ENCODE data around the gene RCAN1. TPM values are rescaled to one million over a fixed set of nuclear protein-coding genes. Genes with fewer than 3 reads are reported as not detected.
A peak's percentile ranks its signal among the peaks of the same experiment; 100 is the strongest.

The RCAN1 gene
- total and polyA plus RNA-seq, 3 donors from 2014 or later = 16.7 to 21.9 (median 20.6) TPM

DNA sequence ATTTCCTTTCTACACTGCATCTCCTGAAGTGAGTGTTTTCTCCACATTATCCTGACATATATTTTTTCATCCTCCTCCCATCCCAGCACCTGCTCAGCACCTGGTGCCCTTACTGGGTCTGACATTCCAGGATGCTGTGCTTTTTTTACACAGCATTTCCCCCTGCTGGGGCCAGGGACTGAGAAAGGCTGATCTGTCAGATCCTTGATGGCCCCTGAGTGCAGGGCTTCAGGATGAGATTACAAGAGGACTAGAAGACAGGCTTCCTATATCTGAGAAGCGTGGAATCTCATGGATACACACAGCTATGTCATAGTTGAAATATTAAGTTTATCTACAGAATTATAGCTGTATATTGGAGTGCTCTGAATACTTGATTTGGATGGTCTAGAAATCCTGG lies 24.4 kb downstream of the RCAN1 start:
- no peak overlapping the region for H3K4me3 ChIP-seq
- H3K9me3 ChIP-seq = no peaks in the 10 kb centered on the region
- intact Hi-C loops (cut with DNase I; ENCODE audit: low total_unique reads) = no loop called here
- 88 to 100% methylated on average over 1 of the region's 1 CpG for WGBS, 2 donors
- no peak for DNase-seq
- no peaks in the 10 kb centered on the region for H3K36me3 ChIP-seq (ENCODE audit: low read depth, missing control alignments)
- H3K27me3 ChIP-seq = no peaks in the 10 kb centered on the region
- no peak overlapping the region for H3K27ac ChIP-seq
- H3K4me1 ChIP-seq = no peaks in the 10 kb centered on the region
- TF ChIP-seq, protein P1, sequence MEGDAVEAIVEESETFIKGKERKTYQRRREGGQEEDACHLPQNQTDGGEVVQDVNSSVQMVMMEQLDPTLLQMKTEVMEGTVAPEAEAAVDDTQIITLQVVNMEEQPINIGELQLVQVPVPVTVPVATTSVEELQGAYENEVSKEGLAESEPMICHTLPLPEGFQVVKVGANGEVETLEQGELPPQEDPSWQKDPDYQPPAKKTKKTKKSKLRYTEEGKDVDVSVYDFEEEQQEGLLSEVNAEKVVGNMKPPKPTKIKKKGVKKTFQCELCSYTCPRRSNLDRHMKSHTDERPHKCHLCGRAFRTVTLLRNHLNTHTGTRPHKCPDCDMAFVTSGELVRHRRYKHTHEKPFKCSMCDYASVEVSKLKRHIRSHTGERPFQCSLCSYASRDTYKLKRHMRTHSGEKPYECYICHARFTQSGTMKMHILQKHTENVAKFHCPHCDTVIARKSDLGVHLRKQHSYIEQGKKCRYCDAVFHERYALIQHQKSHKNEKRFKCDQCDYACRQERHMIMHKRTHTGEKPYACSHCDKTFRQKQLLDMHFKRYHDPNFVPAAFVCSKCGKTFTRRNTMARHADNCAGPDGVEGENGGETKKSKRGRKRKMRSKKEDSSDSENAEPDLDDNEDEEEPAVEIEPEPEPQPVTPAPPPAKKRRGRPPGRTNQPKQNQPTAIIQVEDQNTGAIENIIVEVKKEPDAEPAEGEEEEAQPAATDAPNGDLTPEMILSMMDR (IDR thresholded peaks at IDR 0.05) = no peak
- TF ChIP-seq POLR2A (IDR thresholded peaks at IDR 0.05) = no peak

DNA sequence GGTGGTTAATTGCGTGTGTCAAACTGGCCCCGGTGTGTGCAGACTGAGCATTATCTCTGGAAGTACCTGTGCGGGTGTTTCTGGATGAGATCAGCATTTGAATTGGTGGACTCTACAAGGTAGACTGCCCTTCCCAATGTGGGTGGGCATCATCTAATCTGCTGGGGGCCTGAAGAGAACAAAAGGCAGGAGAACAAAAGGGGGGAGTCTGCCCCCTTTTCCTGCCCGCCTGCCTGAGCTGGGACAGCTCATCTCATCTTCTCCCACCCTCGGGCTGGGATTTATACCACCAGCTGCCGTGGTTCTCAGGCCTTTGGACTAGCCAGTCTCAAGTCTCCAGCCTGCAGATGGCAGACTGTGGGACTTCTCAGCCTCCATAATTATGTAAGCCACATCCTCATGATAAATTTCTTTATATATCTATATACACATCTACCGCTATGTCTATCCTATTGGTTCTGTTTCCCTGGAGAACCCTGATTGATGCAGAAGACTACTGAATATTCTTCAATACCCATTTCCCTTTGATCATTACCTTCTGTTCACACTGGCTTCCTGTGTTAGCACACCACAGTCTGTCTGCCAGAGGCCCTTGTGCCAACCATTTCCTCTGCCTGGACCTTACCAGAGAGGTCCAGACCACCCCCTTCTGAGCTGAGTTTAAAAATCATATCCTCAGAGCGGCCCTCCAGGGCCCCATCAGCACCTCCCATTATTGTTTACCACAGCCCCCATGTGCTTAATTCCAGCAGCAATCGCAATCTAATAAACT lies 25.2 kb downstream of the RCAN1 start:
- Histone ChIP-seq H3K27ac (no peak overlapping the region), H3K36me3 (ENCODE audit: low read depth, missing control alignments) (no peaks in the 10 kb centered on the region), H3K27me3 (no peaks in the 10 kb centered on the region), H3K9me3 (no peaks in the 10 kb centered on the region), H3K4me1 (no peaks in the 10 kb centered on the region), H3K4me3 (no peak overlapping the region)
- no peak for TF ChIP-seq POLR2A (IDR thresholded peaks at IDR 0.05)
- TF ChIP-seq, protein P1 (IDR thresholded peaks at IDR 0.05) = no peak
- no peak for DNase-seq
- intact Hi-C loops (cut with DNase I; ENCODE audit: low total_unique reads) = no loop called here
- 90 to 95% methylated on average over 9 of the region's 9 CpGs for WGBS, 2 donors

DNA sequence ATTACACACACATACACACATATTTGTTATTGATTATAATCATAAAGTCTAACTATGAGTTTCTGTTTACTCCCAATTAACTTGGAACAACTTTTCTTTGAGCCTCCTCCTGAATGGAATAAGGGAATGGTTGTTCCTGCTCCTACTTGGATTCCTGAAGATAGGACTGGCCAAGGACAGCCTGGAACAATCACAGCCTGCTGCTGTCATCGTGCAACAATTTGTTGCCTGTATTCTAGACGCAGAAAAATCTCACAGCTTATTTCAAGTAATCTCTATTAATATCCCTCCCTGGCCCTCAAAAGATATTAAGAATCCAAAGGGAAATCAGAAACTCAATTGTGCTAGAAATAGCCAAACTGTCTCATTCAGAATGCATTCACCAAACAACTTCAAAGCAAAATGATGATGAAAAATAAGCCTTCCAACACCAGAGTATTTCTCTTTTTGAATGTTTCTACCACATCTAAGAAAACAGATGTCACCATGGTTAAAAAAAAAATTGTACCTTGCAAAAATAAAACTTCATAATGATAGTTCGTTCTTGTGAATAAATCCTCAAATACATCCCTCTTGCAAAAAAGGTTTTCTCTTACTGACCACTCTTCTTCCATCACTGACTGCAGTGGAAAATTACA lies 30.9 kb downstream of the RCAN1 start:
- Histone ChIP-seq H3K27me3 (no peaks in the 10 kb centered on the region), H3K36me3 (ENCODE audit: low read depth, missing control alignments) (no peaks in the 10 kb centered on the region), H3K4me3 (no peak overlapping the region), H3K4me1 (peaks cover 7% of the 10 kb centered on the region), H3K9me3 (no peaks in the 10 kb centered on the region), H3K27ac (no peak overlapping the region)
- intact Hi-C loops (cut with DNase I; ENCODE audit: low total_unique reads) = no loop called here
- TF ChIP-seq, protein P1 (IDR thresholded peaks at IDR 0.05) = no peak
- no peak for TF ChIP-seq POLR2A (IDR thresholded peaks at IDR 0.05)
- whole genome bisulfite sequencing, 2 donors = 57 to 66% methylated on average over 3 of the region's 3 CpGs
- peak; percentile 40 for DNase-seq

DNA sequence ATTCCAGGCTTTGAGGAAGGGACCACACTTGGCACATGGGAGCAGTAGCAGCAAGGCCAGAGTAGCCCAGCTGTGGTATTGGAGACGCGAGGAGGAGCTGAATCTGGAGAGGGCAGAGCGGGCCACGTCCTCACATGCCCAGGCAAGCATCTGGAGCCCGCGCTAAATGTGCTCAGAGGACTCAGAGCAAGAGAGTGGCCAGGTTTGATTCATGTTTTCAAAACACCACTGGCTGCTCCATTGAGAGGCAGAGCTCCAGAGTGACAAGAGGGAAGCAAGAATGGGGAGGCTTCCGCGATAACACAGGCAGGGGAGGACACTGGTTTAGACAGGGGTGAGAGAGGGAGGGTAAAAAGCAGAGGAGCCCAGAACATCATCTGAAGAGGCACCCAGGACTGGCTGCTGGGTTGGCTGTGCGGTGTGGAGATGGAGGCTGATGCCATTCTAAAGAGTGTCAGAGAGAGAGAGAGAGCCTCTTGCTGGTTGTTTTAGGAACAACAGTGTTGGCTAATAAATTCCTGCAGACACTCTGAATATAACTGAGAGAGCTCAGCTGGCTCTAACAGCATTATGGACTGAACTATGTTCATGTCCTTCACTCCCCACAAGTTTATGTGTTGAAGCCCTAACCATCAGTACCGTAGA lies 32.3 kb downstream of the RCAN1 start:
- WGBS, 2 donors = 81 to 86% methylated on average over 10 of the region's 10 CpGs
- intact Hi-C loops (cut with DNase I; ENCODE audit: low total_unique reads) = no loop called here
- no peaks in the 10 kb centered on the region for H3K27me3 ChIP-seq
- no peaks in the 10 kb centered on the region for H3K36me3 ChIP-seq (ENCODE audit: low read depth, missing control alignments)
- H3K4me1 ChIP-seq = peaks cover 7% of the 10 kb centered on the region
- peak; percentile 31 for DNase-seq
- no peak overlapping the region for H3K27ac ChIP-seq
- no peaks in the 10 kb centered on the region for H3K9me3 ChIP-seq
- no peak overlapping the region for H3K4me3 ChIP-seq
- no peak for TF ChIP-seq POLR2A (IDR thresholded peaks at IDR 0.05)
- TF ChIP-seq, protein P1 (IDR thresholded peaks at IDR 0.05) = peak in 2 of 3 experiments; percentile 22

Data from testis (tissue), 3 donors.